Skeletal muscle satellite cell (primary cell): ENCODE results near the gene P3H2.

ENCODE experiments used
- H3K27me3 ChIP-seq: 2 replicates; pipeline ENCODE4 v1.7.0; 2013; ENCODE audit warnings: low read length; ENCODE audit not compliant: control insufficient read depth, insufficient read depth
- H3K36me3 ChIP-seq: 2 replicates; pipeline ENCODE4 v1.7.0; 2013; ENCODE audit warnings: mild to moderate bottlenecking, control low read depth, low read length; ENCODE audit not compliant: insufficient read depth
- H3K4me1 ChIP-seq: 2 replicates; pipeline ENCODE4 v1.7.0; 2013; ENCODE audit warnings: low read length; ENCODE audit not compliant: control insufficient read depth, insufficient read depth
- H3K4me2 ChIP-seq: 2 replicates; pipeline ENCODE4 v1.7.0; 2013; ENCODE audit warnings: mild to moderate bottlenecking, low read length
- H3K4me3 ChIP-seq: 2 replicates; pipeline ENCODE4 v1.7.0; 2013; ENCODE audit warnings: low read length
- H3K9ac ChIP-seq: 2 replicates; pipeline ENCODE4 v1.7.0; 2013; ENCODE audit warnings: mild to moderate bottlenecking, low read depth, low read length, moderate library complexity
- H3K9me3 ChIP-seq: replicated peaks from 2 replicates; pipeline ENCODE4 v1.7.0; 2013; ENCODE audit warnings: mild to moderate bottlenecking, control low read depth, low read length

The P3H2 gene

GRCh38 chr3:189948724-189949045, 172.0 kb downstream of the P3H2 start:
- Histone ChIP-seq H3K27me3 (no peaks in the 10 kb centered on the region), H3K36me3 (no peaks in the 10 kb centered on the region), H3K9ac (no peak overlapping the region), H3K4me2 (no peak overlapping the region), H3K9me3 (no peaks in the 10 kb centered on the region), H3K4me1 (no peaks in the 10 kb centered on the region), H3K4me3 (no peak overlapping the region)

GRCh38 chr3:189947948-189948723, 172.6 kb downstream of the P3H2 start:
- H3K4me1 ChIP-seq, result no peaks in the 10 kb centered on the region
- H3K9ac ChIP-seq, result no peak overlapping the region
- no peaks in the 10 kb centered on the region for H3K9me3 ChIP-seq

GRCh38 chr3:189947068-189947467, 173.6 kb downstream of the P3H2 start:
- H3K9me3 ChIP-seq, result no peaks in the 10 kb centered on the region
- H3K4me3 ChIP-seq, result no peak overlapping the region
- no peak overlapping the region for H3K4me2 ChIP-seq
- no peaks in the 10 kb centered on the region for H3K36me3 ChIP-seq
- no peak overlapping the region for H3K9ac ChIP-seq
- no peaks in the 10 kb centered on the region for H3K27me3 ChIP-seq
- peaks cover under 1% of the 10 kb centered on the region for H3K4me1 ChIP-seq

More at GRCh38 chr3:189947948-189948723, 172.6 kb downstream of the P3H2 start:
- Histone ChIP-seq H3K4me3 (no peak overlapping the region), H3K4me2 (no peak overlapping the region), H3K36me3 (no peaks in the 10 kb centered on the region), H3K27me3 (no peaks in the 10 kb centered on the region)

GRCh38 chr3:189945935-189946709, 174.6 kb downstream of the P3H2 start:
- no peak overlapping the region for H3K9ac ChIP-seq
- H3K4me1 ChIP-seq, result peaks cover 10% of the 10 kb centered on the region
- no peaks in the 10 kb centered on the region for H3K9me3 ChIP-seq
- H3K4me2 ChIP-seq, result no peak overlapping the region
- no peaks in the 10 kb centered on the region for H3K36me3 ChIP-seq
- no peak overlapping the region for H3K4me3 ChIP-seq
- no peaks in the 10 kb centered on the region for H3K27me3 ChIP-seq

GRCh38 chr3:189944285-189945145, 176.2 kb downstream of the P3H2 start:
- H3K9ac ChIP-seq, result no peak overlapping the region
- H3K4me1 ChIP-seq, result peaks cover 10% of the 10 kb centered on the region
- H3K36me3 ChIP-seq, result no peaks in the 10 kb centered on the region

GRCh38 chr3:189942948-189943347, 177.7 kb downstream of the P3H2 start:
- no peak overlapping the region for H3K4me3 ChIP-seq
- H3K27me3 ChIP-seq, result no peaks in the 10 kb centered on the region
- no peaks in the 10 kb centered on the region for H3K36me3 ChIP-seq
- H3K9ac ChIP-seq, result no peak overlapping the region
- no peaks in the 10 kb centered on the region for H3K9me3 ChIP-seq
- H3K4me2 ChIP-seq, result no peak overlapping the region
- H3K4me1 ChIP-seq, result peaks cover 12% of the 10 kb centered on the region

More at GRCh38 chr3:189944285-189945145, 176.2 kb downstream of the P3H2 start:
- Histone ChIP-seq H3K9me3 (no peaks in the 10 kb centered on the region), H3K27me3 (no peaks in the 10 kb centered on the region), H3K4me2 (no peak overlapping the region), H3K4me3 (no peak overlapping the region)

- Histone ChIP-seq H3K27me3 (no peaks in the 10 kb centered on the region), H3K9me3 (no peaks in the 10 kb centered on the region), H3K36me3 (no peaks in the 10 kb centered on the region), H3K9ac (no peak overlapping the region), H3K4me1 (peaks cover 22% of the 10 kb centered on the region), H3K4me2 (no peak overlapping the region), H3K4me3 (no peak overlapping the region)
Observed at GRCh38 chr3:189941679-189942078, 179.0 kb downstream of the P3H2 start.

- H3K9me3 ChIP-seq, result no peaks in the 10 kb centered on the region
Observed at GRCh38 chr3:189941125-189941524, 179.6 kb downstream of the P3H2 start.

GRCh38 chr3:189937302-189938127, 183.2 kb downstream of the P3H2 start:
- Histone ChIP-seq H3K9ac (no peak overlapping the region), H3K27me3 (no peaks in the 10 kb centered on the region), H3K9me3 (no peaks in the 10 kb centered on the region), H3K4me3 (no peak overlapping the region), H3K4me1 (peaks cover 22% of the 10 kb centered on the region), H3K36me3 (no peaks in the 10 kb centered on the region), H3K4me2 (peak overlapping the region; percentile 13)

More at GRCh38 chr3:189941125-189941524, 179.6 kb downstream of the P3H2 start:
- Histone ChIP-seq H3K27me3 (no peaks in the 10 kb centered on the region), H3K9ac (no peak overlapping the region), H3K4me2 (no peak overlapping the region), H3K4me3 (no peak overlapping the region), H3K4me1 (peaks cover 22% of the 10 kb centered on the region), H3K36me3 (no peaks in the 10 kb centered on the region)

- Histone ChIP-seq H3K9me3 (no peaks in the 10 kb centered on the region), H3K27me3 (no peaks in the 10 kb centered on the region), H3K9ac (no peak overlapping the region), H3K4me1 (peaks cover 15% of the 10 kb centered on the region), H3K36me3 (no peaks in the 10 kb centered on the region), H3K4me3 (no peak overlapping the region), H3K4me2 (no peak overlapping the region)
Observed at GRCh38 chr3:189936201-189936945, 184.3 kb downstream of the P3H2 start.
